ENCODE results near the gene TIAM2. TPM values are rescaled to one million over a fixed set of nuclear protein-coding genes. Genes with fewer than 3 reads are reported as not detected.

TIAM2 gene
- total and polyA plus RNA-seq, 9 of the 15 experiments (the other 6 are each of a cell fraction or from before 2014, with no cell fraction given): 0.73 to 6.5 (median 4.3) TPM

DNA sequence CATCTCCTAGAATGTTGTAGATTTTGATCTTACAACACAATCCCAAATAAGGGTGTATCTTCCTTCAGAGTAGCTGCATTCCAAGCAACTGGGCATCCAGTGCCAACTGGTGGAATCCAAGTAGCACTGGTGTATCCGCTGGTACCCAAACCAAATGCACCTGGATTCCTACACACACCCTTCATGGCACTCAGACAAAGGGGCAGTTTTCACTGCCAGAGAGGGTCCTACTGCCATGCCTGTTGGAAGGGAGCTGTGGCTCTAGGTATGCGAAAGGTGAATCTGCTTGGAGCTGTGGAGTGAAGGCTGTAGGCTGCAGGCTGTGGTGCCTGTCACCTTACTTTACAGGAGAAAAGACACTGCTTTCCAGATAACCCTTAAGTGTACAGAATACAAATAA lies 251.7 kb downstream of the TIAM2 start:
- CTCF ChIA-PET (ENCODE audit: low intra/inter-chr PET ratio): interaction anchor here (0.6 kb wide), 1 partner anchor 321 kb away, joined by 4 read pairs; no protein-coding TSS in a partner anchor
- no peak overlapping the region for H2AFZ ChIP-seq (ENCODE audit: low read depth, low read length)
- FAIRE-seq: no peak
- H3K27me3 ChIP-seq (ENCODE audit: control insufficient read depth in 2 of 2, insufficient read depth in 2 of 2, low read length in 2 of 2): 0 out of 5 replicates have a peak, but pooled peaks cover 0 to 4% of the 10 kb centered on the region in 2 experiments
- no peak for DNase-seq (ENCODE audit: extremely low read depth in 1 of 4, low spot score in 3 of 4)
- H3K9me1 ChIP-seq (ENCODE audit: control insufficient read depth, insufficient read depth, low read length): no peaks in the 10 kb centered on the region
- H3K36me3 ChIP-seq (ENCODE audit: control insufficient read depth, insufficient read depth, low read length): peaks cover 21% of the 10 kb centered on the region; the same call in 2 of the 3 replicates
- 88% methylated on average over 2 of the region's 2 CpGs for WGBS (ENCODE audit: insufficient coverage, low coverage, missing lambda C conversion rate)
- H3K4me3 ChIP-seq: no peak overlapping the region
- no peaks in the 10 kb centered on the region for H3K4me1 ChIP-seq (replicated peaks in 1 of 2; ENCODE audit: control insufficient read depth in 2 of 2, insufficient read depth in 2 of 2, low read length in 2 of 2)
- no peaks in the 10 kb centered on the region for H3K9me3 ChIP-seq (replicated peaks; ENCODE audit: control insufficient read depth, insufficient read depth, low read depth, low read length)
- no TSS peak for BruUV-seq (replicated peaks)
- POLR2A ChIA-PET: interaction anchor here (0.9 kb wide), 1 partner anchor 12 kb away, joined by 4 read pairs; no protein-coding TSS in a partner anchor
- TF ChIP-seq, protein P1, sequence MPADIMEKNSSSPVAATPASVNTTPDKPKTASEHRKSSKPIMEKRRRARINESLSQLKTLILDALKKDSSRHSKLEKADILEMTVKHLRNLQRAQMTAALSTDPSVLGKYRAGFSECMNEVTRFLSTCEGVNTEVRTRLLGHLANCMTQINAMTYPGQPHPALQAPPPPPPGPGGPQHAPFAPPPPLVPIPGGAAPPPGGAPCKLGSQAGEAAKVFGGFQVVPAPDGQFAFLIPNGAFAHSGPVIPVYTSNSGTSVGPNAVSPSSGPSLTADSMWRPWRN (IDR thresholded peaks at IDR 0.05; ENCODE audit: low read depth): no peak
- 0 out of 2 replicates have a peak, but pooled peaks have one; percentile 7 for TF ChIP-seq POLR2A (conservative IDR thresholded peaks at IDR 0.05)
- ATAC-seq: no peak
- in situ Hi-C loops (cut with MboI): no loop called here
- H4K20me1 ChIP-seq (replicated peaks; ENCODE audit: control insufficient read depth, insufficient read depth, low read length): no peaks in the 10 kb centered on the region
- intact Hi-C loops (cut with micrococcal nuclease): loop anchor here (5.0 kb wide), 2 partner anchors 60 to 320 kb away; no protein-coding TSS in a partner anchor
- H3K27ac ChIP-seq (ENCODE audit: extremely low read depth, low read depth, low read length): no peak overlapping the region
- H3K4me2 ChIP-seq (ENCODE audit: insufficient read depth, low read length): no peak overlapping the region
- H3K79me2 ChIP-seq (ENCODE audit: control insufficient read depth, insufficient read depth, low read length): no peaks in the 10 kb centered on the region
- H3K9ac ChIP-seq (ENCODE audit: insufficient read depth in 1 of 2, low read depth in 2 of 2, low read length in 2 of 2): no peak overlapping the region

DNA sequence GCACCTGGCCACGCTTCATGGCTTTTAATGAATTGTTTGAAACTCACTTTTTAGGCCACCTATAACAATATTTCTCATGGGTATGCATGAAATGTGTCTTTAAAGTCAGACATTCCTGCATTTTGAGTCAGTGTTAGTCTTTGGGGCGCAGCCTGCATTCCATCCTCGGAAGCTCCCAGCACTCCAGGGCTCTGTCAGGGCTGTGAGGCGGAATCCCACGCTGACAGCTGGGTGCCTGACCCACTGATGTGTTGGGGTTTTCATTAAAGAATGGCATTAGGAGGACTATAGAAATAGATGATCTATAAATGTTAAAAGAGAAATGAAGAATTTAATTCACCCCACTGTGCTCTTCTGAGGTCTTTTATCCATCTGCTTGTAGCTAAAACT lies 252.5 kb downstream of the TIAM2 start:
- 98% methylated on average over 5 of the region's 5 CpGs for WGBS (ENCODE audit: insufficient coverage, low coverage, missing lambda C conversion rate)
- H4K20me1 ChIP-seq (replicated peaks; ENCODE audit: control insufficient read depth, insufficient read depth, low read length): no peaks in the 10 kb centered on the region
- peaks cover 25% of the 10 kb centered on the region; the same call in 2 of the 3 replicates for H3K36me3 ChIP-seq (ENCODE audit: control insufficient read depth, insufficient read depth, low read length)
- no TSS peak for BruUV-seq (replicated peaks)
- no peak overlapping the region for H3K4me3 ChIP-seq
- H3K79me2 ChIP-seq (ENCODE audit: control insufficient read depth, insufficient read depth, low read length): no peaks in the 10 kb centered on the region
- H2AFZ ChIP-seq (ENCODE audit: low read depth, low read length): no peak overlapping the region
- H3K4me2 ChIP-seq (ENCODE audit: insufficient read depth, low read length): no peak overlapping the region
- no peaks in the 10 kb centered on the region for H3K9me1 ChIP-seq (ENCODE audit: control insufficient read depth, insufficient read depth, low read length)
- 0 out of 5 replicates have a peak, but pooled peaks cover 0 to 4% of the 10 kb centered on the region in 2 experiments for H3K27me3 ChIP-seq (ENCODE audit: control insufficient read depth in 2 of 2, insufficient read depth in 2 of 2, low read length in 2 of 2)
- no peak for FAIRE-seq
- no peaks in the 10 kb centered on the region for H3K9me3 ChIP-seq (replicated peaks; ENCODE audit: control insufficient read depth, insufficient read depth, low read depth, low read length)
- intact Hi-C loops (cut with micrococcal nuclease) (loop anchor here (5.0 kb wide), 2 partner anchors 60 to 320 kb away; no protein-coding TSS in a partner anchor), in situ Hi-C loops (cut with MboI) (no loop called here)
- no peak for TF ChIP-seq SPI1 (IDR thresholded peaks at IDR 0.05; ENCODE audit: borderline replicate concordance, low read depth, low read length)
- TF ChIP-seq, protein P2, sequence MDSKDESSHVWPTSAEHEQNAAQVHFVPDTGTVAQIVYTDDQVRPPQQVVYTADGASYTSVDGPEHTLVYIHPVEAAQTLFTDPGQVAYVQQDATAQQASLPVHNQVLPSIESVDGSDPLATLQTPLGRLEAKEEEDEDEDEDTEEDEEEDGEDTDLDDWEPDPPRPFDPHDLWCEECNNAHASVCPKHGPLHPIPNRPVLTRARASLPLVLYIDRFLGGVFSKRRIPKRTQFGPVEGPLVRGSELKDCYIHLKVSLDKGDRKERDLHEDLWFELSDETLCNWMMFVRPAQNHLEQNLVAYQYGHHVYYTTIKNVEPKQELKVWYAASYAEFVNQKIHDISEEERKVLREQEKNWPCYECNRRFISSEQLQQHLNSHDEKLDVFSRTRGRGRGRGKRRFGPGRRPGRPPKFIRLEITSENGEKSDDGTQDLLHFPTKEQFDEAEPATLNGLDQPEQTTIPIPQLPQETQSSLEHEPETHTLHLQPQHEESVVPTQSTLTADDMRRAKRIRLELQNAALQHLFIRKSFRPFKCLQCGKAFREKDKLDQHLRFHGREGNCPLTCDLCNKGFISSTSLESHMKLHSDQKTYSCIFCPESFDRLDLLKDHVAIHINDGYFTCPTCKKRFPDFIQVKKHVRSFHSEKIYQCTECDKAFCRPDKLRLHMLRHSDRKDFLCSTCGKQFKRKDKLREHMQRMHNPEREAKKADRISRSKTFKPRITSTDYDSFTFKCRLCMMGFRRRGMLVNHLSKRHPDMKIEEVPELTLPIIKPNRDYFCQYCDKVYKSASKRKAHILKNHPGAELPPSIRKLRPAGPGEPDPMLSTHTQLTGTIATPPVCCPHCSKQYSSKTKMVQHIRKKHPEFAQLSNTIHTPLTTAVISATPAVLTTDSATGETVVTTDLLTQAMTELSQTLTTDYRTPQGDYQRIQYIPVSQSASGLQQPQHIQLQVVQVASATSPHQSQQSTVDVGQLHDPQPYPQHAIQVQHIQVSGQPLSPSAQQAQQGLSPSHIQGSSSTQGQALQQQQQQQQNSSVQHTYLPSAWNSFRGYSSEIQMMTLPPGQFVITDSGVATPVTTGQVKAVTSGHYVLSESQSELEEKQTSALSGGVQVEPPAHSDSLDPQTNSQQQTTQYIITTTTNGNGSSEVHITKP (IDR thresholded peaks at IDR 0.05; ENCODE audit: partially characterized antibody): no peak
- no peak for TF ChIP-seq SMC3 (conservative IDR thresholded peaks at IDR 0.05; ENCODE audit: insufficient read depth, low read depth, low read length)
- no peak for TF ChIP-seq BRCA1 (IDR thresholded peaks at IDR 0.05)
- TF ChIP-seq BRCA1 (CRISPR knock-in tag; IDR thresholded peaks at IDR 0.05): no peak
- TF ChIP-seq, protein P3, sequence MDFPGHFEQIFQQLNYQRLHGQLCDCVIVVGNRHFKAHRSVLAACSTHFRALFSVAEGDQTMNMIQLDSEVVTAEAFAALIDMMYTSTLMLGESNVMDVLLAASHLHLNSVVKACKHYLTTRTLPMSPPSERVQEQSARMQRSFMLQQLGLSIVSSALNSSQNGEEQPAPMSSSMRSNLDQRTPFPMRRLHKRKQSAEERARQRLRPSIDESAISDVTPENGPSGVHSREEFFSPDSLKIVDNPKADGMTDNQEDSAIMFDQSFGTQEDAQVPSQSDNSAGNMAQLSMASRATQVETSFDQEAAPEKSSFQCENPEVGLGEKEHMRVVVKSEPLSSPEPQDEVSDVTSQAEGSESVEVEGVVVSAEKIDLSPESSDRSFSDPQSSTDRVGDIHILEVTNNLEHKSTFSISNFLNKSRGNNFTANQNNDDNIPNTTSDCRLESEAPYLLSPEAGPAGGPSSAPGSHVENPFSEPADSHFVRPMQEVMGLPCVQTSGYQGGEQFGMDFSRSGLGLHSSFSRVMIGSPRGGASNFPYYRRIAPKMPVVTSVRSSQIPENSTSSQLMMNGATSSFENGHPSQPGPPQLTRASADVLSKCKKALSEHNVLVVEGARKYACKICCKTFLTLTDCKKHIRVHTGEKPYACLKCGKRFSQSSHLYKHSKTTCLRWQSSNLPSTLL (IDR thresholded peaks at IDR 0.05): no peak
- H3K9ac ChIP-seq (ENCODE audit: insufficient read depth in 1 of 2, low read depth in 2 of 2, low read length in 2 of 2): no peak overlapping the region
- ATAC-seq: no peak
- H3K4me1 ChIP-seq (replicated peaks in 1 of 2; ENCODE audit: control insufficient read depth in 2 of 2, insufficient read depth in 2 of 2, low read length in 2 of 2): no peaks in the 10 kb centered on the region
- ChIA-PET POLR2A (interaction anchor here (1.5 kb wide), 1 partner anchor 10 kb away, joined by 5 read pairs; no protein-coding TSS in a partner anchor), CTCF (ENCODE audit: low intra/inter-chr PET ratio) (interaction anchor here (1.4 kb wide), 1 partner anchor 572 kb away, joined by 7 read pairs; no protein-coding TSS in a partner anchor)
- no peak for DNase-seq (ENCODE audit: extremely low read depth in 1 of 4, low spot score in 3 of 4)
- H3K27ac ChIP-seq (ENCODE audit: extremely low read depth, low read depth, low read length): no peak overlapping the region

All from K562 (cell line).